ENCODE data around the gene CDC42BPG.
A peak's percentile ranks its signal among the peaks of the same experiment; 100 is the strongest.

Gene CDC42BPG

GRCh38 chr11:64879244-64879900 lies 34.9 kb upstream of the CDC42BPG start:
- no peak for TF ChIP-seq CTCF (IDR thresholded peaks at IDR 0.05; ENCODE audit: low read depth, low read length)
- no peak for DNase-seq (ENCODE audit: extremely low read depth, low read depth)

GRCh38 chr11:64878494-64879243 lies 34.2 kb upstream of the CDC42BPG start, which contains the start of gene EHD1:
Gene EHD1, minus strand, starts transcription at chr11:64878621. Its CDS starts 157 bp downstream, at chr11:64878464.
- peak; percentile 93 for DNase-seq (ENCODE audit: extremely low read depth, low read depth)
- peak; percentile 58 for TF ChIP-seq CTCF (IDR thresholded peaks at IDR 0.05; ENCODE audit: low read depth, low read length)

DNA sequence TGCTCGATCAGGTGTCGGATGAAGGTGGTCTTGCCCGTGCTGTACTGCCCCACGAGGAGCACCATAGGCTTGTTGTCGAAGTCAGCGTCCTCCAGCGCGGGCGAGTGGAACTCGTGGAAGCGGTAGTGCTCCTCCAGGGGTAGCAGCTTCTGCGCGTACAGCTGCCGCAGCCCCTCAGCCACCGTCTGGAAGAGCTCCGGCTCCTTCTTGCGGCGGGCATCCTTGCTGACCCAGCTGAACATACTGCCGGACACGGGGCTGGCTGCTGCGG lies 33.7 kb upstream of the CDC42BPG start:
- DNase-seq (ENCODE audit: extremely low read depth, low read depth) = no peak
- no peak for TF ChIP-seq CTCF (IDR thresholded peaks at IDR 0.05; ENCODE audit: low read depth, low read length)

DNA sequence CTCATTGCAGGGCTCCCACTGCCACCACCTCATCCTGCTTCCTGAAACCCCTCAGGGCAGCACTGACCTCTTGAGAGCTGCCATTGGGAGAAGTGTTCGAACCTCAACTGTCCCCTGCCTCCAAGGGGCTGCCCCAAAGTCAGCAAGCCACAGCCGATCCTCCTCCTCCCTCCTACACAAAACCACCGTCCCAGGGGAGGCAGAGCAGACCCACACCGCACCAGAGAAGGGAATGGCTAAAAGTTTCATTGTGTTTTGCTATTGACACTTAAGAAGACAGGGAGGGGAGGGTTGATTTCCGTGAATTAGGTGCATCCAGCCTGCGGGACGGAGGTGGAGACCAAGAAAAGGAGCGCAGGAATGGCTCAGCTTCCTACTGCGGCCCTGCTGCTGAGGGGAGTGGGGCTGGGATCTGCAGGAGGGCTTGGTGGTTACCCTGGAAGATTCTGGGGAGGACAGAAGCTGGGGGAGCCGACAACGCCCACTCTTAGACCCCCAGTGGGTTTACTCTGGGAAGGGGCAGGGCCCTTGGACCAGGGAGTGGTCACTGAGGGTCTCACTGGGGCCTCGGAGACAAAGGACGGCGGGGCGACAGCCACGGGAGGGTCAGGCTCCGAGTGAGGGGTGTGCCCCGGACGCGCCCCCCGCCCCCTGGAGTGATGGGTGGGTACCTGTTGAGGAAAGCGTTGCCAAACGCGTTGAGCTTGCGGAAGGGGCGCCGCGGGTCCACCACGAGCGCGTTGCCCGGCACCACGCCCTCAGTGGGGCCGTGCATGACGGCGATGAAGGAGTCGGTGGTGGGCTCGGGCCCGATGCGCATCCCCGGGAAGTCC lies 33.2 kb upstream of the CDC42BPG start:
- DNase-seq (ENCODE audit: extremely low read depth, low read depth) = no peak
- TF ChIP-seq CTCF (IDR thresholded peaks at IDR 0.05; ENCODE audit: low read depth, low read length) = no peak

DNA sequence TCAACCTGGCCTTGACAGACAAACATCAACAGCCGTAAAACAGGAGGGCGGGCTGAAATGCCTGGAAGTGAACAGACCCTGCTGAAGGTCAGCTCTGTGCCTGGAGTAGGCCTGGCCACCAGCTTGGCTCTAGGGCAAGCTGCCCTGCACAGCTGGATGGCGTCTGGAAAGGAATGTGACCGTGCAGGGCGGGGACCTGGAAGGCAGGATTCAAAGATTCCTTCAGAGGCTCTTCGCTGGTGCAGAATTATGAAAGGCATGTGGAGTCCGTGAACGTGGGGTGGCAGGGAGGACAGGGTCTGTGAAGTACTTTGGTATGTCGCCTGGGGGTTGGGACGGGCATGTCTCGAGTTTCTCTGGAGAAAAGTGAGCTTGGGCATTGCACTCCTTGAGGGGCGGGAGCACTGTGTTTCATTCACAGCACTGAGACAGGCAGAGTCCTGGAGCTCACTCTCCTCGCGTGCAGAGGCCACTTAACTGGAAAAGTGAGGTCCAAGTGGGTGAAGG lies 32.4 kb upstream of the CDC42BPG start:
- no peak for DNase-seq (ENCODE audit: extremely low read depth, low read depth)
- TF ChIP-seq CTCF (IDR thresholded peaks at IDR 0.05; ENCODE audit: low read depth, low read length) = no peak

GRCh38 chr11:64876229-64876750 lies 31.8 kb upstream of the CDC42BPG start:
- DNase-seq (ENCODE audit: extremely low read depth, low read depth) = no peak
- TF ChIP-seq CTCF (IDR thresholded peaks at IDR 0.05; ENCODE audit: low read depth, low read length) = no peak

All from AG09319 (cell line).